GM20000 (cell line): Measurements from ENCODE around the gene ARAP3.
"Not testable (repeated sequence)": the region's sequence is repeated elsewhere in the genome, so short reads cannot be mapped to it uniquely, and the experiment has no call there.

ENCODE experiments used
- DNase-seq: peaks from one replicate; pipeline ENCODE4 v3.0.0; 2012; ENCODE audit warnings: low spot score
- CTCF ChIP-seq: IDR thresholded peaks from 2 replicates; pipeline ENCODE4 v1.5.1; 2012; ENCODE audit warnings: mild to moderate bottlenecking, control low read depth; ENCODE audit errors: extremely low read depth, missing control alignments

The ARAP3 gene

GRCh38 chr5:141681695-141682641 is at the start of gene ARAP3:
Gene ARAP3 (minus strand): TSS chr5:141682230. CDS start chr5:141680486, 1,744 bp downstream.
- no peak for TF ChIP-seq CTCF
- peak; percentile 42 for DNase-seq

GRCh38 chr5:141729387-141730006 is 47.5 kb upstream of the ARAP3 start:
- TF ChIP-seq CTCF = no peak
- DNase-seq = no peak

- no peak for DNase-seq
- no peak for TF ChIP-seq CTCF
Measured at GRCh38 chr5:141725891-141726290, 43.9 kb upstream of the ARAP3 start.

- DNase-seq = not testable (repeated sequence)
Measured at GRCh38 chr5:141725174-141725573, 43.1 kb upstream of the ARAP3 start.

- DNase-seq = no peak
Measured at GRCh38 chr5:141722266-141722665, 40.2 kb upstream of the ARAP3 start.

GRCh38 chr5:141717043-141717442 is 35.0 kb upstream of the ARAP3 start:
- no peak for DNase-seq
- TF ChIP-seq CTCF = no peak

More at GRCh38 chr5:141722266-141722665, 40.2 kb upstream of the ARAP3 start:
- TF ChIP-seq CTCF = no peak

GRCh38 chr5:141716468-141716867 is 34.4 kb upstream of the ARAP3 start:
- no peak for DNase-seq
- TF ChIP-seq CTCF = no peak
